SK-N-SH (cell line): ENCODE measurements around the gene ANO2. TPM values are rescaled to one million over a fixed set of nuclear protein-coding genes. Genes with fewer than 3 reads are reported as not detected.

Source experiments
- CTCF ChIA-PET: fragments of 300-600, 350-600 bp; formaldehyde crosslinking; extraction: SDS; loops from one replicate; lab custom pipeline; 2021; lab: Yijun Ruan, JAX
- POLR2A ChIA-PET: fragments of 350-600 bp; sonication (Branson Sonifier 250); formaldehyde crosslinking; extraction: SDS; loops from one replicate; lab custom pipeline; 2020; ENCODE audit warnings: antibody characterized with exemption, inconsistent platforms; lab: Yijun Ruan, JAX
- DNase-seq: peaks from one replicate; pipeline ENCODE4 v3.0.0; 2012
- H2AFZ ChIP-seq: fragments of 200-600 bp; sonication (generic); 2 replicates; pipeline ENCODE4 v1.8.1; 2016; ENCODE audit warnings: antibody characterized with exemption, mild to moderate bottlenecking, low read depth
- H3F3A ChIP-seq: fragments of 200-600 bp; sonication (generic); replicated peaks from 2 replicates; pipeline ENCODE3; 2016; ENCODE audit warnings: antibody characterized with exemption, mild to moderate bottlenecking; ENCODE audit not compliant: insufficient read depth
- H3K27ac ChIP-seq, 2 experiments: fragments of 200-500 bp in 1 of 2; fragments of 200-600 bp in 1 of 2; sonication (Bioruptor generic) in 1 of 2; sonication (generic), shearing (Covaris generic) in 1 of 2; 2 replicates each; pipeline versions ENCODE4 v1.5.1 to v1.6.1; 2014 to 2016; ENCODE audit warnings: low read depth in 2 of 2, inconsistent platforms in 1 of 2, low read length in 1 of 2, mild to moderate bottlenecking in 1 of 2, mixed read lengths in 1 of 2
- H3K27me3 ChIP-seq: fragments of 200-600 bp; sonication (generic), shearing (Covaris generic); 2 replicates; pipeline ENCODE4 v1.6.1; 2016; ENCODE audit warnings: mixed run types; ENCODE audit not compliant: insufficient read depth
- H3K36me3 ChIP-seq, 2 experiments: fragments of 200-500 bp in 1 of 2; fragments of 200-600 bp in 1 of 2; sonication (Bioruptor generic) in 1 of 2; sonication (generic) in 1 of 2; replicated peaks in 1 of 2; 2 replicates each; pipeline versions ENCODE3 to v1.5.1; 2014 to 2016; ENCODE audit warnings: low read length in 1 of 2, mild to moderate bottlenecking in 1 of 2; ENCODE audit not compliant: insufficient read depth in 2 of 2, control insufficient read depth in 1 of 2
- H3K4me1 ChIP-seq, 2 experiments: fragments of 200-500 bp in 1 of 2; fragments of 200-600 bp in 1 of 2; sonication (Bioruptor generic) in 1 of 2; sonication (generic), shearing (Covaris generic) in 1 of 2; 2 replicates each; pipeline versions ENCODE4 v1.5.1 to v1.6.1; 2014 to 2016; ENCODE audit warnings: low read depth in 1 of 2, low read length in 1 of 2, mixed run types in 1 of 2; ENCODE audit not compliant: insufficient read depth in 2 of 2, control insufficient read depth in 1 of 2
- H3K4me2 ChIP-seq: fragments of 200-600 bp; sonication (generic), shearing (Covaris generic); 2 replicates; pipeline ENCODE4 v1.6.1; 2017; ENCODE audit warnings: mixed run types
- H3K4me3 ChIP-seq, 2 experiments: fragments of 200-500 bp in 1 of 2; fragments of 200-600 bp in 1 of 2; sonication (Bioruptor generic) in 1 of 2; sonication (generic), shearing (Covaris generic) in 1 of 2; 2 replicates each; pipeline versions ENCODE4 v1.5.1 to v1.8.1; 2014 to 2016; ENCODE audit warnings: low read depth in 2 of 2, inconsistent platforms in 1 of 2, low read length in 1 of 2, mild to moderate bottlenecking in 1 of 2, mixed read lengths in 1 of 2, moderate library complexity in 1 of 2
- H3K79me2 ChIP-seq: fragments of 200-600 bp; sonication (generic); 2 replicates; pipeline ENCODE4 v1.8.1; 2017; ENCODE audit warnings: mild to moderate bottlenecking; ENCODE audit not compliant: insufficient read depth
- H3K9ac ChIP-seq: fragments of 200-600 bp; sonication (generic); 2 replicates; pipeline ENCODE4 v1.6.1; 2017; ENCODE audit warnings: mixed run types
- H3K9me2 ChIP-seq: fragments of 200-600 bp; sonication (generic); 2 replicates; pipeline ENCODE4 v1.6.1; 2017; ENCODE audit warnings: mixed run types
- H3K9me3 ChIP-seq: fragments of 200-600 bp; sonication (generic); 2 replicates; pipeline ENCODE4 v1.6.1; 2017; ENCODE audit warnings: mixed run types, mild to moderate bottlenecking, moderate library complexity
- H4K20me1 ChIP-seq: fragments of 200-600 bp; sonication (generic); 2 replicates; pipeline ENCODE4 v1.6.1; 2017; ENCODE audit warnings: mild to moderate bottlenecking, mixed run types; ENCODE audit not compliant: insufficient read depth
- ELF1 ChIP-seq: IDR thresholded peaks from 2 replicates; pipeline ENCODE4 v1.4.0; 2012
- EP300 ChIP-seq, 2 experiments: IDR thresholded peaks; 2 replicates each; pipeline versions ENCODE4 v1.4.0 to v1.6.1; 2012; ENCODE audit warnings: borderline replicate concordance in 1 of 2, low read depth in 1 of 2, low read length in 1 of 2
- EZH2phosphoT487 ChIP-seq: fragments of 200-600 bp; sonication (generic); IDR thresholded peaks from 2 replicates; pipeline ENCODE4 v1.6.1; 2017; ENCODE audit warnings: low read depth, mixed run types, mild to moderate bottlenecking, antibody characterized with exemption, moderate library complexity, borderline replicate concordance
- FOXM1 ChIP-seq: IDR thresholded peaks from 2 replicates; pipeline ENCODE4 v1.4.0; 2012; ENCODE audit warnings: low read depth, mild to moderate bottlenecking
- GABPA ChIP-seq: IDR thresholded peaks from 2 replicates; pipeline ENCODE4 v1.4.0; 2012; ENCODE audit warnings: low read depth, mild to moderate bottlenecking
- JUND ChIP-seq: IDR thresholded peaks from 2 replicates; pipeline ENCODE4 v1.4.0; 2012
- NFIC ChIP-seq: IDR thresholded peaks from 2 replicates; pipeline ENCODE4 v1.4.0; 2012; ENCODE audit warnings: borderline replicate concordance
- POLR2AphosphoS5 ChIP-seq: IDR thresholded peaks from 2 replicates; pipeline ENCODE4 v1.6.1; 2012; ENCODE audit warnings: low read depth, low read length
- RAD21 ChIP-seq: IDR thresholded peaks from 2 replicates; pipeline ENCODE4 v1.6.1; 2012; ENCODE audit warnings: mild to moderate bottlenecking, low read length
- RCOR1 ChIP-seq: fragments of 150-350 bp; IDR thresholded peaks from 2 replicates; pipeline ENCODE4 v1.6.1; 2017; ENCODE audit warnings: antibody characterized with exemption, low read length
- REST ChIP-seq: IDR thresholded peaks from 2 replicates; pipeline ENCODE4 v1.6.1; 2012; ENCODE audit warnings: mild to moderate bottlenecking, low read depth, low read length, moderate library complexity
- SIN3A ChIP-seq: IDR thresholded peaks from 2 replicates; pipeline ENCODE4 v1.6.1; 2012; ENCODE audit warnings: low read depth, mild to moderate bottlenecking, low read length, moderate library complexity, borderline replicate concordance
- SMC3 ChIP-seq: IDR thresholded peaks from 2 replicates; pipeline ENCODE4 v1.6.1; 2012; ENCODE audit warnings: low read depth, low read length, improper control_type of control experiment
- TAF1 ChIP-seq: IDR thresholded peaks from 2 replicates; pipeline ENCODE4 v1.6.1; 2012; ENCODE audit warnings: low read depth, mild to moderate bottlenecking, low read length, moderate library complexity, borderline replicate concordance
- TCF12 ChIP-seq: IDR thresholded peaks from 2 replicates; pipeline ENCODE4 v1.4.0; 2012
- TEAD4 ChIP-seq: IDR thresholded peaks from 2 replicates; pipeline ENCODE4 v1.4.0; 2012; ENCODE audit warnings: mild to moderate bottlenecking, borderline replicate concordance; ENCODE audit not compliant: insufficient read depth
- YY1 ChIP-seq: IDR thresholded peaks from 2 replicates; pipeline ENCODE4 v1.4.0; 2012; ENCODE audit warnings: low read depth, mild to moderate bottlenecking
- WGBS: methylation state at CpG from one replicate; pipeline ENCODE4 v1.1.6; 2017; ENCODE audit warnings: low lambda C conversion rate; 5-methylcytosine and 5-hydroxymethylcytosine counted together
- polyA plus RNA-seq, 3 experiments: library from polyadenylated mRNA; depleted of rRNA; stranded (reverse); fragments of >200 nt; gene quantifications; 2 replicates each; pipeline ENCODE4 v1.2.3, GENCODE V29; 2012
- TF ChIP-seq, protein P1 (sequence below): IDR thresholded peaks from 2 replicates; pipeline ENCODE4; 2012
- TF ChIP-seq, protein P2 (sequence below): IDR thresholded peaks from 2 replicates; pipeline ENCODE4 v1.4.0; 2012; ENCODE audit warnings: low read depth, borderline replicate concordance

Gene ANO2
- polyA plus RNA-seq, 1 of the 3 experiments (the other 2 are of a cell fraction), result not detected

- no peaks in the 10 kb centered on the region for H3F3A ChIP-seq
- TF ChIP-seq TCF12 (no peak), JUND (no peak), REST (no peak), RAD21 (no peak), TAF1 (no peak), POLR2AphosphoS5 (no peak), YY1 (no peak), SMC3 (no peak), ELF1 (no peak), TEAD4 (no peak), GABPA (no peak), NFIC (no peak), SIN3A (no peak), FOXM1 (no peak), RCOR1 (no peak), EP300 (IDR thresholded peaks at IDR 0.05; ENCODE audit: borderline replicate concordance in 1 of 2, low read depth in 1 of 2, low read length in 1 of 2) (no peak), EZH2phosphoT487 (no peak)
- TF ChIP-seq, protein P1, sequence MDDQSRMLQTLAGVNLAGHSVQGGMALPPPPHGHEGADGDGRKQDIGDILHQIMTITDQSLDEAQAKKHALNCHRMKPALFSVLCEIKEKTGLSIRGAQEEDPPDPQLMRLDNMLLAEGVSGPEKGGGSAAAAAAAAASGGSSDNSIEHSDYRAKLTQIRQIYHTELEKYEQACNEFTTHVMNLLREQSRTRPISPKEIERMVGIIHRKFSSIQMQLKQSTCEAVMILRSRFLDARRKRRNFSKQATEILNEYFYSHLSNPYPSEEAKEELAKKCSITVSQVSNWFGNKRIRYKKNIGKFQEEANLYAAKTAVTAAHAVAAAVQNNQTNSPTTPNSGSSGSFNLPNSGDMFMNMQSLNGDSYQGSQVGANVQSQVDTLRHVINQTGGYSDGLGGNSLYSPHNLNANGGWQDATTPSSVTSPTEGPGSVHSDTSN, result no peak
- TF ChIP-seq, protein P2, sequence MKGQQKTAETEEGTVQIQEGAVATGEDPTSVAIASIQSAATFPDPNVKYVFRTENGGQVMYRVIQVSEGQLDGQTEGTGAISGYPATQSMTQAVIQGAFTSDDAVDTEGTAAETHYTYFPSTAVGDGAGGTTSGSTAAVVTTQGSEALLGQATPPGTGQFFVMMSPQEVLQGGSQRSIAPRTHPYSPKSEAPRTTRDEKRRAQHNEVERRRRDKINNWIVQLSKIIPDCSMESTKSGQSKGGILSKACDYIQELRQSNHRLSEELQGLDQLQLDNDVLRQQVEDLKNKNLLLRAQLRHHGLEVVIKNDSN, result no peak
- no peaks in the 10 kb centered on the region for H3K36me3 ChIP-seq
- POLR2A ChIA-PET, result no interaction called here
- no peaks in the 10 kb centered on the region for H3K9me3 ChIP-seq
- H3K9me2 ChIP-seq, result no peaks in the 10 kb centered on the region
- no peaks in the 10 kb centered on the region for H4K20me1 ChIP-seq
- H3K9ac ChIP-seq, result no peak overlapping the region
- H2AFZ ChIP-seq, result no peak overlapping the region
- H3K27ac ChIP-seq, result no peak overlapping the region
- no peak overlapping the region for H3K4me2 ChIP-seq
- no peaks in the 10 kb centered on the region for H3K4me1 ChIP-seq
- 0% methylated on average over 4 of the region's 4 CpGs for WGBS
- no peaks in the 10 kb centered on the region for H3K79me2 ChIP-seq
- no peak overlapping the region for H3K4me3 ChIP-seq
- CTCF ChIA-PET, result no interaction called here
- no peak for DNase-seq
- peaks cover 21% of the 10 kb centered on the region; the same call in 1 of the 2 replicates for H3K27me3 ChIP-seq
Measured at GRCh38 chr12:5856692-5857091, 88.4 kb downstream of the ANO2 start.
